ENCODE measurements around the gene DIAPH2.

- TF ChIP-seq POLR2A (IDR thresholded peaks at IDR 0.05) (no peak), CTCF (IDR thresholded peaks at IDR 0.05) (no peak)
Measured at GRCh38 chrX:97096385-97096784, 411.7 kb downstream of the DIAPH2 start.

All from esophagus squamous epithelium (tissue), 4 donors.